ENCODE results near the gene SPG11.
"Not testable (repeated sequence)": the region's sequence is repeated elsewhere in the genome, so short reads cannot be mapped to it uniquely, and the experiment has no call there.

The SPG11 gene

GRCh38 chr15:44535523-44536301 lies 127.8 kb downstream of the SPG11 start:
- TF ChIP-seq EZH2 (IDR thresholded peaks at IDR 0.05) (no peak), FOXP2 (optimal IDR thresholded peaks at IDR 0.05; ENCODE audit: control extremely low read depth, extremely low read length, insufficient read depth) (no peak), POLR2AphosphoS5 (IDR thresholded peaks at IDR 0.05; ENCODE audit: borderline replicate concordance, low read depth, low read length) (no peak)
- Histone ChIP-seq H3K9ac (ENCODE audit: insufficient read length) (peak overlapping the region; percentile 90), H3K27ac (peak overlapping the region; percentile 69), H3K9me3 (ENCODE audit: low read depth, low read length) (no peaks in the 10 kb centered on the region), H3K4me3 (peak overlapping the region; percentile 84), H3K36me3 (ENCODE audit: insufficient read depth, low read length) (peaks cover 17% of the 10 kb centered on the region)
- no peak for DNase-seq (ENCODE audit: low read depth, low spot score)

- H3K9me3 ChIP-seq (ENCODE audit: low read depth, low read length): no peaks in the 10 kb centered on the region
- no peak overlapping the region for H3K4me3 ChIP-seq
- H3K27ac ChIP-seq: no peak overlapping the region
- H3K9ac ChIP-seq (ENCODE audit: insufficient read length): no peak overlapping the region
- H3K36me3 ChIP-seq (ENCODE audit: insufficient read depth, low read length): peaks cover 12% of the 10 kb centered on the region
- no peak for TF ChIP-seq EZH2 (IDR thresholded peaks at IDR 0.05)
- no peak for DNase-seq (ENCODE audit: low read depth, low spot score)
Measured at GRCh38 chr15:44535092-44535491, 128.4 kb downstream of the SPG11 start.

- H3K9me3 ChIP-seq (ENCODE audit: low read depth, low read length): no peaks in the 10 kb centered on the region
- no peaks in the 10 kb centered on the region for H3K36me3 ChIP-seq (ENCODE audit: insufficient read depth, low read length)
- H3K4me3 ChIP-seq: no peak overlapping the region
- no peak overlapping the region for H3K9ac ChIP-seq (ENCODE audit: insufficient read length)
- no peak for DNase-seq (ENCODE audit: low read depth, low spot score)
- TF ChIP-seq POLR2AphosphoS5 (IDR thresholded peaks at IDR 0.05; ENCODE audit: borderline replicate concordance, low read depth, low read length) (no peak), EZH2 (IDR thresholded peaks at IDR 0.05) (no peak), FOXP2 (optimal IDR thresholded peaks at IDR 0.05; ENCODE audit: control extremely low read depth, extremely low read length, insufficient read depth) (no peak)
- no peak overlapping the region for H3K27ac ChIP-seq
Measured at GRCh38 chr15:44532689-44533088, 130.8 kb downstream of the SPG11 start.

GRCh38 chr15:44532275-44532674 lies 131.2 kb downstream of the SPG11 start:
- not testable (repeated sequence) for DNase-seq (ENCODE audit: low read depth, low spot score); H3K36me3 ChIP-seq (ENCODE audit: insufficient read depth, low read length); H3K4me3 ChIP-seq; H3K9me3 ChIP-seq (ENCODE audit: low read depth, low read length); H3K27ac ChIP-seq; H3K9ac ChIP-seq (ENCODE audit: insufficient read length)

GRCh38 chr15:44530653-44531052 lies 132.8 kb downstream of the SPG11 start:
- Histone ChIP-seq H3K9ac (ENCODE audit: insufficient read length) (no peak overlapping the region), H3K9me3 (ENCODE audit: low read depth, low read length) (no peaks in the 10 kb centered on the region), H3K4me3 (no peak overlapping the region), H3K27ac (no peak overlapping the region), H3K36me3 (ENCODE audit: insufficient read depth, low read length) (no peaks in the 10 kb centered on the region)
- TF ChIP-seq POLR2AphosphoS5 (IDR thresholded peaks at IDR 0.05; ENCODE audit: borderline replicate concordance, low read depth, low read length) (no peak), EZH2 (IDR thresholded peaks at IDR 0.05) (no peak), FOXP2 (optimal IDR thresholded peaks at IDR 0.05; ENCODE audit: control extremely low read depth, extremely low read length, insufficient read depth) (no peak)
- DNase-seq (ENCODE audit: low read depth, low spot score): no peak

GRCh38 chr15:44529864-44530604 lies 133.4 kb downstream of the SPG11 start:
- TF ChIP-seq EZH2 (IDR thresholded peaks at IDR 0.05): no peak
- no peak for TF ChIP-seq POLR2AphosphoS5 (IDR thresholded peaks at IDR 0.05; ENCODE audit: borderline replicate concordance, low read depth, low read length)
- TF ChIP-seq FOXP2 (optimal IDR thresholded peaks at IDR 0.05; ENCODE audit: control extremely low read depth, extremely low read length, insufficient read depth): no peak
- DNase-seq (ENCODE audit: low read depth, low spot score): no peak
- Histone ChIP-seq H3K9ac (ENCODE audit: insufficient read length) (no peak overlapping the region), H3K36me3 (ENCODE audit: insufficient read depth, low read length) (peaks cover 2% of the 10 kb centered on the region; the same call in 1 of the 2 replicates), H3K4me3 (no peak overlapping the region), H3K27ac (no peak overlapping the region), H3K9me3 (ENCODE audit: low read depth, low read length) (no peaks in the 10 kb centered on the region)

- Histone ChIP-seq H3K4me3 (no peak overlapping the region), H3K27ac (0 out of 2 replicates have a peak overlapping the region, but pooled peaks have one; percentile 44), H3K9ac (ENCODE audit: insufficient read length) (no peak overlapping the region), H3K36me3 (ENCODE audit: insufficient read depth, low read length) (peaks cover 27% of the 10 kb centered on the region), H3K9me3 (ENCODE audit: low read depth, low read length) (no peaks in the 10 kb centered on the region)
- DNase-seq (ENCODE audit: low read depth, low spot score): no peak
- TF ChIP-seq EZH2 (IDR thresholded peaks at IDR 0.05) (no peak), POLR2AphosphoS5 (IDR thresholded peaks at IDR 0.05; ENCODE audit: borderline replicate concordance, low read depth, low read length) (no peak), FOXP2 (optimal IDR thresholded peaks at IDR 0.05; ENCODE audit: control extremely low read depth, extremely low read length, insufficient read depth) (no peak)
Measured at GRCh38 chr15:44527241-44527640, 136.2 kb downstream of the SPG11 start.

GRCh38 chr15:44525018-44525417 lies 138.4 kb downstream of the SPG11 start:
- no peak for DNase-seq (ENCODE audit: low read depth, low spot score)
- TF ChIP-seq FOXP2 (optimal IDR thresholded peaks at IDR 0.05; ENCODE audit: control extremely low read depth, extremely low read length, insufficient read depth) (no peak), EZH2 (IDR thresholded peaks at IDR 0.05) (no peak), POLR2AphosphoS5 (IDR thresholded peaks at IDR 0.05; ENCODE audit: borderline replicate concordance, low read depth, low read length) (no peak)
- no peak overlapping the region for H3K4me3 ChIP-seq
- no peak overlapping the region for H3K9ac ChIP-seq (ENCODE audit: insufficient read length)
- peak overlapping the region; percentile 7; the same call in 1 of the 2 replicates for H3K27ac ChIP-seq
- peaks cover 40% of the 10 kb centered on the region for H3K36me3 ChIP-seq (ENCODE audit: insufficient read depth, low read length)
- H3K9me3 ChIP-seq (ENCODE audit: low read depth, low read length): no peaks in the 10 kb centered on the region

Measured in SK-N-MC (cell line).